Measurements from ENCODE around the gene PFKL.
A peak's percentile ranks its signal among the peaks of the same experiment; 100 is the strongest.
"Not testable (repeated sequence)": the region's sequence is repeated elsewhere in the genome, so short reads cannot be mapped to it uniquely, and the experiment has no call there.

The PFKL gene

DNA sequence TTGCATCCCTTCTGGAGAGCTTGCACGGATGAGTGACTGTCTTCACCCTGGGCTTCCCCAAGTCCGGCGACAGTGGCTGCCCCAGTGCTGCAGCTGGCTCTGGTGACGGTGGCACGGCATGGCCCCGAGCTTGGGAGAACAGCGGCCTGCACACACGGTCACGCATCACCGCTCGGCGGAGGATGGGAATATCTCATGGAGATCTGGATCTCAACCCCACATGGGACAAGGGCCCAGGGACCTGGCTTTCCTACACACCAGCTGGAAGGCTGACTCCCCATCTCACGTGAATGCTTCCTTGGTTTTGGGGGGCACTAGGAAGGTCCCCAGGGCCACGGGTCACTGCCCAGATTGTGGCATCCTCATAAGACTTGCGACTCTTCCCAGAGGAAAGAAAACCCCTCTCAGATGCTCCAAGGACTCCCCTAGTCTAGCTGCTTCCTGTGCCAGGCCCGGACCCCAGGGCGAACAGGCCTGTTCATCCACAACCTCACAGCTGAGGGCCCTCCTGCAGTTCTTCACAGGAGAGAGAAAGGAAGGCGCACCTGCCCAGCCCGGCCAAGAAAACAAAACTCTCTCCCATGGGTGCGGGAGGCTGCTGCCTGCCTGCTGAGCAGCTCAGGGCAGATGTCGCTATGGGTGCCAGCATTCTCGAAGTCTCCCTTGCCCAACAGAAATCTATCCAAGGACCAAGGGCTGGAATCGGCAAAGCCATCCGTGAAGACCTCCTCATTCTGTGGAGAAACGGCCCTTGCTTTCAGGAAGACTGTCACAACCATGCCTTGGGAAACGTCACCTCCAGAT lies 29.4 kb downstream of the PFKL start:
- no peak for DNase-seq (ENCODE audit: low spot score)

DNA sequence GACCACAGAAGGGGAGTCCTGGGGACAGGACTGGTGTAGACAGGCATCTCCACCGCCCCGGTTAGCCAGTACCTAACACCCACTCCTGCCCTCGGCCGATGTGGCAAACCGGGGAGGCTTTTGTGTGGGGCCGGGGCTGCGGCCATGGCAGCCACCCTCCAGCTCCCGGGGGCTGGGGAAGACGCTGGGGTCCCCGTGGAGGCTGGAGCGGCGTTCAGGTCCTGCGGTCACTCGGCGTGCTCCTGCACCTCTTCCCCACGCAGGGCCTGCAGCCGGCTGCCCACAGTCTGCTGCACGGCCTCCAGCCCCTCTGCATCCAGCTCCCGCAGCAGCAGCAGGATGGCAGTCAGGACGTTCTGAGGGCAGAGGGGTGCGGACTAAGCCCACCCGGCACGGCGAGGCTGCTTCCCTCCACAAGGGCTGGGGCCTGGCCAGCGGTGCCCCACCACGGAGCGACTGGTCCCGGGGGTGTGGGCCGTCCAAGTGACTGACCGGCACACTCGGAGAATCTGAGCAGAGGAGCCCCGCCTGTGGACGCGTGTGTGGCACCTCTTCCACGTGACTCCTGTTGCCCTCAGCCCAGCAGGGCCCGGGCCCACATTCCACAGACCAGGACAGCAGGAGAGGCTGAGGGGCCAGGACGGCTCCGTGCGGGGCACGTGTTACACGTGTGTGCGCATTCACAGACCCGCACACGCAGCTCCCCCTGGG lies 30.3 kb downstream of the PFKL start:
- no peak for DNase-seq (ENCODE audit: low spot score)

GRCh38 chr21:44330698-44331097 lies 30.8 kb downstream of the PFKL start:
- DNase-seq (ENCODE audit: low spot score): no peak

DNA sequence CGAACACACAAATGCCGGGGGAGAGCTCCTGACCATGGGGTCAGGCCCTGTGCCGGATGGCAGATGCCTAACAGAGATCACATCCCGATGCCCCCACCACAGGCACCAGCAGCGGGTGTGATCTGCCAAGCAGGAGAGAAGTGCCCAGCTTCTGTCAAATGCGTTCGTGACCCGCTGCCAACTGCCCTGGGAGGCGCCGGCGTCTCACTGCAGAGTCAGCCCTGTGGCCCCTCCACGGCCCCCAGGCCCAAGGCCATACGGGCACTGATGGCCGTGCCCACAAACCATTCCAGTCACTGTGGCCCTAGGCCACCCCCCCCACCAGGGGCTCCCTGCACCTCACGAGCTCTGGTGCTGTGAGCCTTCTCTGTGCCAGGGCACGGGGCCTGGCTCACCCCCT lies 31.4 kb downstream of the PFKL start:
- DNase-seq (ENCODE audit: low spot score): no peak

- DNase-seq (ENCODE audit: low spot score): no peak
Measured at GRCh38 chr21:44331650-44332307, 31.9 kb downstream of the PFKL start.

GRCh38 chr21:44332383-44332782 lies 32.5 kb downstream of the PFKL start:
- no peak for DNase-seq (ENCODE audit: low spot score)

GRCh38 chr21:44332965-44333364 lies 33.1 kb downstream of the PFKL start:
- DNase-seq (ENCODE audit: low spot score): no peak

- no peak for DNase-seq (ENCODE audit: low spot score)
Measured at GRCh38 chr21:44333509-44334328, 33.9 kb downstream of the PFKL start.

DNA sequence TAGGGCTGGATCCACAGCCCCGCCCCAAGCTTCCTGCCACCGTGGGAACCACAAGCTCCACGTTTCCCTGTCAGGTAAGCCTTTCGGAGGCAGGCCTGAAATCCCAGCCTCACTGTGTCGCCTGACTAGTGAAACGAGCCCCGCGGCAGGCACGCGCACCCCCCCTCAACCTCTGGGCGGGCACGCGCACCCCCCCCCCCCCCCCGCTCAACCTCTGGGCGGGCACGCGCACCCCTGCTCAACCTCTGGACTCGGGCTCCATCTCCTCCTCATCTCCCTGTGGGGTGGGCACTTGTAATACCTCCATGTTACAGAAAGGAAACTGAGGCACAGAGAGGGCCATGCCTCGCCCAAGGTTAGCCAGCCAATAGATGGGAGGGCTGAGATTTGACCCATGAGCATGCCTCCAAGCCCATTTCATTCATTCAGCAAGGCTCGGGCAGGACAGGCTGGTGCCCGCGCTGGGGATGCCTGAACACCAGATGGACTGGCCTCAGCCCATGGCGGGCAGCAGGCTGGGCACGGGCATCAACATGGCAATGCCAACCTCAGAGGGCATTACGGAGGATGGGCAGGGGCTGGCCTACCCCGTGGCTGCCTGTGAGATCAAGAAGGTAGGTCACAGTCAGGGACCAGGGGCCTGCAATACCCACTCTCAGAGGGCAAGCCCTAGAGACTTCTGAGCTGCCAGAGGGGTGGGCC lies 34.6 kb downstream of the PFKL start:
- DNase-seq (ENCODE audit: low spot score): peak; percentile 23

GRCh38 chr21:44335266-44336059 lies 35.6 kb downstream of the PFKL start:
- DNase-seq (ENCODE audit: low spot score): no peak

GRCh38 chr21:44337449-44337848 lies 37.6 kb downstream of the PFKL start:
- no peak for DNase-seq (ENCODE audit: low spot score)

DNA sequence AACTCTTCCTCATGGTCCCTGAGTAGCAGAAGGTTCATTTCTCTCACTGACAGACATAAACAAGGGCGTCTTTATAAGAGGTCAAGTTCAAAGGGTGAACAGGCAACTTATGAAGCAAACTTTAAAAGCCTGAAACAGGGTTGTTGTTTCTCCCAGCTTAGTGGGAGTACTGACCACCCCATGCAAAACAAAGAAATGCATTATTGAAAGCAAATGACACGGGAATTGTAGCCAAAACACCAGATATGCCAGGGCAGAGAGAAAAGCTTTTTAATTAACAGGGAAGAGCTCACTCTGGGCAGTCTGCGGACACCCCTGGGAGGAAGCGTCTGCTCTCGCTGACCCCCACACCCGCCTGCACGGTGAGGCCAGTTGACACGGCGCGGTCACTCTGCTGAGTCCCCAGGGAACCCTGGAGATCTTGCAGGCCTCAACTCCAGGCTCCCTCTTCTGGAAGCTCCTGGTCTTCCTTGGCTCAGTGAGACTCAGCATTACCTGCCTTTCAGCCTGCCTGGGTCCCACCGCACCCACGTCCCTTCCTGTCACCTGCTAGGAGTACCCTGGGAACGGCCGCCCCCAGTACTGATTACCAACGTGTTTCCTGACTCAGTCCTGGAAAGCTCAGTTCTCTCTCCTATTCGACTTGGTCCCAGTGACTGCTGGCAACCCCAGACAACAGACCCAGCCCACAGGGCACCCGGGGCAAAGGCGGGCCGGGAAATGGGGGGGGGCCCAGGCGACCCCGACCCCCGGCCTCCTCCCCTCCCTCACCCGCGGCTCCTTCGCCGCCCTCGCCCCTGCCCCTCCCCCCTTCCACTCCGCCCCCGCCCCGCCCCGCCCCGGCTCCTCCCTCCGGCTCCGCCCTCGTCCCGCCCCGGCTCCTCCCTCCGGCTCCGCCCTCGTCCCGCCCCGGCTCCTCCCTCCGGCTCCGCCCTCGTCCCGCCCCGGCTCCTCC lies 38.4 kb downstream of the PFKL start:
- DNase-seq (ENCODE audit: low spot score): peak; percentile 82

GRCh38 chr21:44338971-44339910 lies 39.4 kb downstream of the PFKL start, which contains the start of gene CFAP410:
TSS of gene CFAP410 (minus strand) at chr21:44339390. CDS start at chr21:44339194, 196 bp downstream.
- DNase-seq (ENCODE audit: low spot score): peak; percentile 95

- not testable (repeated sequence) for DNase-seq (ENCODE audit: low spot score)
Measured at GRCh38 chr21:44341726-44342458, 42.0 kb downstream of the PFKL start.

GRCh38 chr21:44342981-44343380 lies 43.1 kb downstream of the PFKL start:
- DNase-seq (ENCODE audit: low spot score): not testable (repeated sequence)

DNA sequence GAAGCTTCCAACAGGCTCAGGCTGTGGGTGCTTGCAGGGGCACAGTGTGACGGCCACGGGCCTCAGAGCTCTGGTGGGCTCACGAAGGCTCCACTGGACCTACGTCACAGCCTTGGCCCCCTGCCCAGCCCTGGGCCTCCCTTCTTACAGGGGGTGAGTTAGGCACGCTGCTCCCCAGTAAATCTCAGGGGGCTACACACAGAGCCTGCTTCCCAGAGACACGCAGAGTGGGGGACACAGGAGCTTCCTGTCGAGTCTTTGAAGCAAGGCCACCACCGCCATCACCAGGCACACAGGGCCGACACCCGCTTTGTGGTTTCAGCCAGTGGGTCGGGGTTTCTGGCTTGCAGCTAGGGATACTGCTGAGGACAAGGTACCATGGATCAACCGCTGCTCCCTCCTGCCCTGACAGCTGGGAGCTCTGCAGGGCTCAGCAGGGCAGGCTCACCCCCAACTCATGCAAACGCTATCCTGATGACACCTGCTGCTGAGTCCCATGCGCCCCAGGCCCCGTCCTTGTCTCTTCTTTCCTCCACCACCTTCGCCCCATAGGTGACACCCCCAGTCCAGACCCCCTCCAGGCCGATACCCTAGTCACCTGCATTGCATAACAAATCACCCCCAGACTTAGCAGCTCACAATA lies 44.8 kb downstream of the PFKL start:
- no peak for DNase-seq (ENCODE audit: low spot score)

DNA sequence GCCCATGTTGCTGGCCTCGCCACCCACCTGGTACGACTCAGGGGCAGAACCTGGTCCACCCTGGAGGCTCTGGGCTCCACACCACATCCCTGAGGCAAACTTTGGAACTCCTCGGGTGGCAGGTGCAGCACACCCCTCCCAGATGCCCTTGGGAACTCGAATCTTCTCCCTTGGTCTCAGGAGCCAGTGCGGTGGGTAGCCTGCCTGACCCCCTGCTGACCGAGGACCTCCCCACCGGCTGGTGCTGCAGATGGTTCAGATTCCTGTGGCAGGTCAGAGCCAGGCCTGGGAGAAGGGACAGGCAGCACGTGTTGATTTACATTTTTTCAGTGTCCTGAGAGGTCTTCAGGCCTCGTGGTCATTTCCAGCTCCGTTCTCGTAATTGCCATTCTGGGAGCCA lies 45.6 kb downstream of the PFKL start:
- no peak for DNase-seq (ENCODE audit: low spot score)
